ENCODE measurements around the gene CELF4. TPM values are rescaled to one million over a fixed set of nuclear protein-coding genes. Genes with fewer than 3 reads are reported as not detected.

Gene CELF4
- total RNA-seq, 1 experiment from 2014 or later = 0.11 TPM

DNA sequence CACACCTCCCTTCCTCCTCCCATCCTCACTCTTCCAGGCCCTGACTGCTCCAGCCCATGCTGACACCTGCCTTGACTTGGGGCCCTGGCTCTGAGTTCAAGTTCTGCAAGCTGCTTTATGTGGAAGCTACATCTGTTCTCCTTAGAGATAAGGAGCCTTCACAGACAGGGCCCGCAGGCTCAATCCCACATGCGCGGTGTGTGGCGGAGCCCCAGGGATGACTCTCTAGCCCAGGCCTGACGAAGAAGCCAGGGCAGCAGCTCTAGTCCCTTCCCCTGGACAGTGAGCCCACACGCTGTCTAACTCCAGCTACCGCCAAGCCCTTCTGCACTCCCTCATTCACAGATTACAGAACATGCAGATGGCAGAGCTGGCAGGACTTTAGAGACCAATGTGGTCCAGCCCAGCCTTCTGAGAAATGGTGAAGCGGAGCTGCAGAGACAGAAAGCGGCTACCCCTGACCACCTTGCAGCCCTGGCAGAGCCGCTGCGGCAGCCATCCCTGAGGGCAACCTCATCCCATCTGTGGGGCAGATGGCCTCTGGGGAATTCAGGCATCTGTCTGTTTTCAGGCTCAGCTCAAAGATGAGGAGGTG, 304.3 kb downstream of the CELF4 start:
- peaks cover 5% of the 10 kb centered on the region for H3K27me3 Mint-ChIP-seq (ENCODE audit: insufficient read depth, unreplicated experiment)

DNA sequence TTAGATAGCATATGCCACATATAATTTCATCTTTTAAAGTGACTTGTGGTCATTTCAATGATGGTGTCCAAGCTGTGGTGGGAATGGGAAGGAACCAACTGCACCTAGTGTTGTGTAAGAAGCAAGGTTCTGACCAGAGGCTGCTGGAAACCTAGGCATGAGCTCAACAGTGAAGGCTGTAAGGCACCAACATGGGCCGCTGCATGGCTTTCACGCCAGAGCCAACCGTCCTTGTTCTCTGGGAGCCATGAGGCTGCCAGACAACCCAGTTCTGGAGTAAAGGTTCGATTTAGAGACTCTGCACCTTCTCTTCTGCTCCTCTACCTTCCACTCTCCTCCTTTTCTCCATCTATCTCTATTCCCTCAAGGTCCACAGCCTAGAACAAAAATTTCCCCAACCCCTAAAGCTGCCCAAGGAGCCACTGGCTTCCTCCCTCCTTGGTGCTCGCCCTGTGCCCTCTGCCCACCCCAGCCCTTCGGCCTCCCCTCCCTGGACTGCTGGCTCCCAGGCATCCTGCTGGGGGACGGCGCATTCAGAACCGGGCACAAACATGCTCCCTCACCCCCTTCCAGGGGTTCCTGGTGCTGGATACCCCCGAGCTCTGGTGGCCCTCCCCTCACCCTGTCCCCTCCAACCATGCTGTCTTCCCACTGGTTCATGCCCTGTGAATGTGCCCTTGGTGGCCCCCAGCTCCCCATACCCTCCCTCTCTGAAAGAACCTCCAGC, 305.1 kb downstream of the CELF4 start:
- H3K36me3 Mint-ChIP-seq (ENCODE audit: insufficient read depth, unreplicated experiment) = peaks cover 6% of the 10 kb centered on the region
- intact Hi-C loops (cut with micrococcal nuclease; ENCODE audit: unreplicated experiment) = no loop called here
- TF ChIP-seq, protein P1, sequence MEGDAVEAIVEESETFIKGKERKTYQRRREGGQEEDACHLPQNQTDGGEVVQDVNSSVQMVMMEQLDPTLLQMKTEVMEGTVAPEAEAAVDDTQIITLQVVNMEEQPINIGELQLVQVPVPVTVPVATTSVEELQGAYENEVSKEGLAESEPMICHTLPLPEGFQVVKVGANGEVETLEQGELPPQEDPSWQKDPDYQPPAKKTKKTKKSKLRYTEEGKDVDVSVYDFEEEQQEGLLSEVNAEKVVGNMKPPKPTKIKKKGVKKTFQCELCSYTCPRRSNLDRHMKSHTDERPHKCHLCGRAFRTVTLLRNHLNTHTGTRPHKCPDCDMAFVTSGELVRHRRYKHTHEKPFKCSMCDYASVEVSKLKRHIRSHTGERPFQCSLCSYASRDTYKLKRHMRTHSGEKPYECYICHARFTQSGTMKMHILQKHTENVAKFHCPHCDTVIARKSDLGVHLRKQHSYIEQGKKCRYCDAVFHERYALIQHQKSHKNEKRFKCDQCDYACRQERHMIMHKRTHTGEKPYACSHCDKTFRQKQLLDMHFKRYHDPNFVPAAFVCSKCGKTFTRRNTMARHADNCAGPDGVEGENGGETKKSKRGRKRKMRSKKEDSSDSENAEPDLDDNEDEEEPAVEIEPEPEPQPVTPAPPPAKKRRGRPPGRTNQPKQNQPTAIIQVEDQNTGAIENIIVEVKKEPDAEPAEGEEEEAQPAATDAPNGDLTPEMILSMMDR (IDR thresholded peaks at IDR 0.05; ENCODE audit: insufficient read depth in 1 of 2, low read depth in 1 of 2, low read length in 1 of 2, severe bottlenecking in 1 of 2, unreplicated experiment in 1 of 2) = no peak
- Histone ChIP-seq H3K36me3 (ENCODE audit: control insufficient read depth, insufficient read depth, low read length) (no peaks in the 10 kb centered on the region), H3K27me3 (replicated peaks; ENCODE audit: control insufficient read depth, insufficient read depth, low read length) (no peaks in the 10 kb centered on the region), H3K9me3 (no peaks in the 10 kb centered on the region), H3K4me3 (ENCODE audit: low read depth, low read length) (no peak overlapping the region), H3K4me1 (no peaks in the 10 kb centered on the region)
- BruUV-seq (replicated peaks) = no TSS peak
- H3K4me1 Mint-ChIP-seq (ENCODE audit: low read depth, unreplicated experiment) = no peaks in the 10 kb centered on the region
- ChIA-PET POLR2A (no interaction called here), CTCF (no interaction called here)
- peaks cover 5% of the 10 kb centered on the region for H3K27me3 Mint-ChIP-seq (ENCODE audit: insufficient read depth, unreplicated experiment)
- no peaks in the 10 kb centered on the region for H3K9me3 Mint-ChIP-seq (ENCODE audit: unreplicated experiment)
- H3K27ac Mint-ChIP-seq (ENCODE audit: unreplicated experiment) = no peak overlapping the region
- DNase-seq = no peak
- H3K4me3 Mint-ChIP-seq (ENCODE audit: unreplicated experiment) = no peak overlapping the region

More for the DNA sequence above, 304.3 kb downstream of the CELF4 start:
- no peaks in the 10 kb centered on the region for H3K4me1 Mint-ChIP-seq (ENCODE audit: low read depth, unreplicated experiment)
- Histone ChIP-seq H3K9me3 (no peaks in the 10 kb centered on the region), H3K4me1 (no peaks in the 10 kb centered on the region), H3K4me3 (ENCODE audit: low read depth, low read length) (no peak overlapping the region), H3K36me3 (ENCODE audit: control insufficient read depth, insufficient read depth, low read length) (no peaks in the 10 kb centered on the region), H3K27me3 (replicated peaks; ENCODE audit: control insufficient read depth, insufficient read depth, low read length) (no peaks in the 10 kb centered on the region)
- peaks cover 6% of the 10 kb centered on the region for H3K36me3 Mint-ChIP-seq (ENCODE audit: insufficient read depth, unreplicated experiment)
- no peak overlapping the region for H3K27ac Mint-ChIP-seq (ENCODE audit: unreplicated experiment)
- TF ChIP-seq, protein P1 (IDR thresholded peaks at IDR 0.05; ENCODE audit: insufficient read depth in 1 of 2, low read depth in 1 of 2, low read length in 1 of 2, severe bottlenecking in 1 of 2, unreplicated experiment in 1 of 2) = no peak
- ChIA-PET CTCF (no interaction called here), POLR2A (no interaction called here)
- DNase-seq = no peak
- H3K9me3 Mint-ChIP-seq (ENCODE audit: unreplicated experiment) = no peaks in the 10 kb centered on the region
- intact Hi-C loops (cut with micrococcal nuclease; ENCODE audit: unreplicated experiment) = no loop called here
- BruUV-seq (replicated peaks) = no TSS peak
- H3K4me3 Mint-ChIP-seq (ENCODE audit: unreplicated experiment) = no peak overlapping the region

GRCh38 chr18:37259711-37260110, 305.9 kb downstream of the CELF4 start:
- no peaks in the 10 kb centered on the region for H3K36me3 ChIP-seq (ENCODE audit: control insufficient read depth, insufficient read depth, low read length)
- H3K36me3 Mint-ChIP-seq (ENCODE audit: insufficient read depth, unreplicated experiment) = peaks cover 4% of the 10 kb centered on the region
- no peak overlapping the region for H3K4me3 ChIP-seq (ENCODE audit: low read depth, low read length)
- no peaks in the 10 kb centered on the region for H3K9me3 ChIP-seq
- ChIA-PET POLR2A (no interaction called here), CTCF (no interaction called here)
- no peak overlapping the region for H3K4me3 Mint-ChIP-seq (ENCODE audit: unreplicated experiment)
- no peaks in the 10 kb centered on the region for H3K27me3 ChIP-seq (replicated peaks; ENCODE audit: control insufficient read depth, insufficient read depth, low read length)
- no peaks in the 10 kb centered on the region for H3K4me1 Mint-ChIP-seq (ENCODE audit: low read depth, unreplicated experiment)
- TF ChIP-seq, protein P1 (IDR thresholded peaks at IDR 0.05; ENCODE audit: insufficient read depth in 1 of 2, low read depth in 1 of 2, low read length in 1 of 2, severe bottlenecking in 1 of 2, unreplicated experiment in 1 of 2) = no peak
- H3K27me3 Mint-ChIP-seq (ENCODE audit: insufficient read depth, unreplicated experiment) = peaks cover 5% of the 10 kb centered on the region
- DNase-seq = no peak
- intact Hi-C loops (cut with micrococcal nuclease; ENCODE audit: unreplicated experiment) = loop anchor here (5.0 kb wide), 1 partner anchor 242 kb away; no protein-coding TSS in a partner anchor
- no peak overlapping the region for H3K27ac Mint-ChIP-seq (ENCODE audit: unreplicated experiment)
- H3K9me3 Mint-ChIP-seq (ENCODE audit: unreplicated experiment) = no peaks in the 10 kb centered on the region
- H3K4me1 ChIP-seq = no peaks in the 10 kb centered on the region
- BruUV-seq (replicated peaks) = no TSS peak
